Daoy (cell line): ENCODE measurements around the gene ERC2. TPM values are rescaled to one million over a fixed set of nuclear protein-coding genes. Genes with fewer than 3 reads are reported as not detected.

ENCODE experiments used
- DNase-seq: peaks from one replicate; pipeline ENCODE4 v3.0.0-alpha.2; 2015; ENCODE audit warnings: low read depth
- total RNA-seq: library from RNA; depleted of rRNA; stranded (reverse); fragments of >200 nt; shearing (Covaris generic); gene quantifications from 2 replicates; pipeline ENCODE4 v1.2.3, GENCODE V29; 2014

The ERC2 gene
- total RNA-seq, 1 experiment from 2014 or later = 1.7 TPM

DNA sequence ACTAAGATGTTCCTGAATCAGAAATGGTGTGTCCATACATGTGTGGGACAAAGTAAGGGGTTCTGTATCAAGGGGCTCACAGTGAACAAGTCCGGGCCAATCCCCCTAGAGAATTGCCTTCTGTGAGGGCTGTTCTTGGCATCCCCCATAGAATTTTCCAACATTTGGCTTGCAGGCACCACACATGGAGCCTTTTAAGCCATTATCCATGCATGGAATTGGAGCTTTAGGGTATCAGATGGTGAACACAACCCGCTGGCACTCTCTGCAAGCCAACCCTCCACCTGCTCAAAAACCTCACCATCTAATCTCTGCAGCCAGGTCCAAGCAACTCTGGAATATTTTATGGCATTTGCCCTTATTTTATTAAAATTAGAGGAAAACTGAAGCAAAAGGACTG is 278.7 kb downstream of the ERC2 start:
- no peak for DNase-seq

DNA sequence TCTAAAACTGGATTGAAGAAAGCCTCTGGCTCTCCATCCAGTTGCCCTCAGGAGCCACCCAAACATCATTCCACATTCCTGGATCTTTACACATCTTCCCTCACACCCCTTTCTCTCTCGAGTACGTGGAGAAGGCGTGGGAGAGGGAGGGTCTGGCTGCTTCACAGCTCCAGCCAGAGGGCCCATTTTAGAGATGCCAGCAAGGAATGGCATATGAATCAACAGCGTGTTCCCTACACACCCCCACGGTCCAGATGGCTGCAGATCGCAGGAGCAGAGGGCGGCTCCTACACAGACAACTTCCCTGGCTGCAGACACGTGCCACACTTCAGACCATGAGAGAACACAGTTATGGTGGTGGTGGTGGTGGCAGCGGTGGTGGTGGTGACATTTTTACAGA is 280.1 kb downstream of the ERC2 start:
- DNase-seq = no peak

DNA sequence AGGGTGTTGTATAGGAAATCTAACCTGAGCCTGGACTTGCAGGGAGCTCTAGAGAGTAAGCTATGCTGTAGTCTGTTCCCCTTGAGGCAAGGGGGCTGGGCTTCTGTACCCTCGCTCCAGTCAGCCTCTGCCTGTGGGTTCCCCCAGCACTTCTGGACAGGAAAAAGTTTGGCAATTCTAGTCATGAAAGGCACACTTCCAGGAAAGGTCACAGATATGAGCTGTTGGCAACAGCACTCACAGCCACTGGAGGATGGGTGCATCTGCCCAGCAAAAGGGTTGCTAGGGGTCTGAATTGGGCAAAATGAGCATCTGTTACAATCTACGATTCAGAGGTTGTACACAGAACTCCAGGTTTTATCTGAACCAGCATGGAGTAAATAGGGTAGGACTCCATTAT is 281.2 kb downstream of the ERC2 start:
- no peak for DNase-seq

DNA sequence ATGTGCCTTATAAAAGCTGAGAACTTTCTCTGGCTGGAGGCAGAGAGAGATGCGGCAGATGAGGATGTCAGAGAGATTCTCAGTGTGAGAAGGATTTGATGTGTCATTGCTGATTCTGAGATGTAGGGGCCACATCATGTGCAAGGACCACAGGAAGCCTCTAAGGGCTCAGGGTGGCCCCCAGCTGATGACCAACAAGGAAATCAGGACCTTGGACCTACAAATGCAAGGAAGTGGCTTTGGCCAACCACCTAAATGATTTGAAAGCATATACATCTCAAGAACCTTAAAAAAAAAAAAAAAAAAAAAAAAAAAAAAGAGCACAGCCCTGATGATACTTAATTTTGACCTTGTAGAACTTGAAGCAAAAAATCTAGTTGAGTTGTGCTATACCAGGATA is 282.4 kb downstream of the ERC2 start:
- DNase-seq = no peak

DNA sequence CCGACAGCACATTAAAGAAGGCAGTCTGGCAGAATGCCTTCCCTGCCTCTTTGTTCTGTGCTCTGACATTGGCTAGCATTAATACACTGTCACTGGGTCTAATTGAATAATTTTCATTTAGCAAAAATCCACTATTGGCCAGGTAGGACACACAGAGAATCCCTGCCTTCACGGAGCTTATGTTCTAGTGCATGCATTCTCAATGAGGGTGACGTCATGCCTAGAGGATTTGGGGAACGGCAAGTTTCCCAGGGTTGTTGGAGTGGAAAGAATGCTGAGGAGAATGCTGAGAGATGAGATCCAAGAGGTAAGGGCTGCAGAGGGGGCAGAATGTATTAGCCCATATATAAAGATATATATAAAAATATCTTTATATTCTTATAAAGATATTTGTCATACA is 284.7 kb downstream of the ERC2 start:
- DNase-seq = no peak

DNA sequence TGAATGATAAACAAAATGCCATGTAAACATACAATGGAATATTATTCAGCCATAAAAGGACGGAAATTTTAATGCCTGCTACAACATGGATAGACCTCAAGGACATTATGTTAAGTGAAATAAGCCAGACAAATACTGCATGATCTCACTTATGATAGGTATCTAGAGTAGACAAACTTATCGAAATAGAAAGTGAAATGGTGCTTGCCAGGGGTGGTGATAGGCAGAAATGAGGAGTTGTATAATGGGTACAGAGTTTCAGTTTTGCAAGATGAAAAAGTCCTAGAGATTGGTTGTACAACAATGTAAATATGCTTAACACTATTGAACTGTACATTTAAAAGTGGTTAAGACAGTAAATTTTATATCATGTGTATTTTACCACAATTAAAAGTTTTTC is 287.8 kb downstream of the ERC2 start:
- DNase-seq = no peak

DNA sequence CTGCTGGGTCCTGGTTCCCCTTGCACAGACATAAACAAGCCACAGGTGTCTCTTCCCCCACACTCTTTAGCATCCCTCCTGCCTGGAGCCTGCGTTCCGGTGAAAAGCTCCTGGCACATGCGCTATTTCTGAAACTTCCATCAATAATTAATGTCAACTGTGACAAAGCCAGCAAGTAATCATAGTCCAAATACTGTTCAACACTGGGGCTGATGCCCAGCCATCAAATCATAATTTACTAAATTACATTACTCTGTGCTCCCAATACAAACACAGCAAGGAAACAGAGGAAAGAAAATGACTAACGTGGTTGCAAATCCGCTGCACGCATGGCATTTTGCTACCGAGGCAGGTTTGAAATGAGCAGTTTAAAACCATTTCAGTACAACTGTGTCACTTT is 294.7 kb downstream of the ERC2 start:
- no peak for DNase-seq

DNA sequence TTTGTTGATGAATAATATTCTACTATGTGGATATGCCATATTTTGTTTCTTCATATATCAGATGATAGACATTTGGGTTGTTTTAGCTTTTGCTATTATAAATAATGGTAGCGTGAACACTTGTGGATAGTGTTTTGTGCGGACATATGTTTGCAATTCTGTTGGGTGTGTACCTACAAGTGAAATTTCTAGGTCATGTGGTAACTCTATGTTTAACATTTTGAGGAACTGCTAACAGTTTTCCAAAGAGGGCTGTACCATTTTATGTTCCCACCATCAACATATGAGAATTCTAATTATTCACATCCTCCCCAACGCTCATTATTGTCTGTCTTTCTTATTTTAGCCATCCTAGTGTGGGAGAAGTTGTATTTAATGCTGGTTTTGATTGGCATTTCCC is 303.8 kb downstream of the ERC2 start:
- DNase-seq = no peak

DNA sequence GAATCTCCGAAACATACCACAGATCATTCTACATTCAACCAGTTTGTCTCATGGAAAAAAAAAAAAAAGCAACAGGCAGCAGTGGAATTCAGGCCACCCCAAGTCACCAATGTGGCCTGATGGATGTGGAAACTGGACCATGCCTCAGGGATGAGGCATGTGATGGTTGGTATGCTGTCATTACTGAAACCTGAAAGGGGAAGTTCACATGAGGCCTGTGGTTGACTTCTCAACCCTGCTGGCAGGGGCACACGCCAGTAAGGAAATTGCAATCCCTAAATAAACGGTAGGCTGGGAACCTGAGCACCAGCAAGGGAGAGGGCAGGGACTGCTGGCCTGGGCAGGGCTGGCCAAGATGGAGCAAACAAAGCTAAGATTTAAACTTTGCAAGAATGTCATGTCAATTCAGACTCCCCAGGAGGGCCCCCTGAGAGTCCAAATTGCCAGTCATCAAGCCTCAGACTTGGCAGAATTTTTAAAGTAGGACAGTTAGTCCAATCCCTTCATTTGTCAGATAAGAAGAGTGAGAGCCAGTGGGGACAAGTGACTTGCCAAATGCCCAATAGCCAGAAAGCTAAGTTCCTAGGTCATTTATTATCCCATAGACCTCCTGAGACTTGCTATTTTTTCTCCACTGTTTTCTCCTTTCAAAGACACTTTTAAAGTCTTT is 310.4 kb downstream of the ERC2 start:
- DNase-seq = peak; percentile 61

DNA sequence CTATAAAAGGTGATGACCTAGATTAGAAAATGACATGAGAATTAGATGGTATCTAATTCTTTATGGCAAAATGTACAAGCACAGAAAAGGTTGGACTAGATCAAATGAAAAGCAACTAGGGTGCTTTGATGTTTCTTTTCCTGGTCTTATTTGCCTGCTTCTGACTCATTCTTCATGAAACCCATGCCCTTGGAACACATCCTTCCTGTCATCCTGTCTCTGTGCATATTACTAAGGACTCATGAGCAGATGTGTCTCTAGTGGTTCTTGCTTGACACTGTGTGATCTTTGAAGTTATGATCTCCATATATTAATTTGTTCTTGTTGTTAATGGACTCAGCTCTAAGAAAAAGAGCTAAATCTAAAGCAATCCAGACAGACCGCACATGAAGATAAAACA is 314.0 kb downstream of the ERC2 start:
- peak; percentile 4 for DNase-seq

DNA sequence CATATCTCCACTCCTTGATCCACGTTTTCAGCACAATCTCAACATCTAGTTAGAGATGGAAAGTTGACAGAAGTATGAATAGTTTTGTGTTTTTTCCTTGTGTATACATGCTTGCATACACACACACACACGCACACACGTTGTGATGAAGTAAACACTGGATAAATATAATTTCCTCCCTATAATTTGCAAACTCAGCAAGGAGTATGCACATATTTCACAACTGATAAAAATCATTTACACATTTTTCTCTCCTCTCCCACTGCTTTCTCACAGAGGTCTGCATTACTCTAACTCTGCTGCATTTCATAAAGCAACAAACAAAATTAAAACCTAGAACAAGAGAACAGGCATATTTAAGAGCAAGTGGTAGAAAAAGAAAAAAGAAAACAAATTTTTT is 320.9 kb downstream of the ERC2 start:
- DNase-seq = no peak

DNA sequence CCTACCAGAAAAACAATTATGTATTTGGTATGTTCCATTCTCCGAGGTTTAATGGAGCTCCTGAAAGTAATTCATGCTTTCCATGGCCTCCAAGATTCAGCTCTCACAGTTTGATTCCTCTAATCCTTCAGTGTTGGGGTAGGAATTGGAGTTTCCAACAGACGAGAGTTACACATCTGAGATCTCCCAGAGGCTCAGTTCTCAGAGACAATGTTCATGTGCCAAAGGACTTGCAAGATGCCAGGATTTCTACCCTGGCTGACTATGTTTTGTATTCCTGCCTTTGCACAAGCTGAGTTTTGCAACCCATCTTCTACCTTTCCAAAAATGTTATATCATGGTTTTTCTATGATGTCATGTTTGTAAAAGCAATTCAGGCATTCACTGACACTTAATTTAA is 322.9 kb downstream of the ERC2 start:
- no peak for DNase-seq

DNA sequence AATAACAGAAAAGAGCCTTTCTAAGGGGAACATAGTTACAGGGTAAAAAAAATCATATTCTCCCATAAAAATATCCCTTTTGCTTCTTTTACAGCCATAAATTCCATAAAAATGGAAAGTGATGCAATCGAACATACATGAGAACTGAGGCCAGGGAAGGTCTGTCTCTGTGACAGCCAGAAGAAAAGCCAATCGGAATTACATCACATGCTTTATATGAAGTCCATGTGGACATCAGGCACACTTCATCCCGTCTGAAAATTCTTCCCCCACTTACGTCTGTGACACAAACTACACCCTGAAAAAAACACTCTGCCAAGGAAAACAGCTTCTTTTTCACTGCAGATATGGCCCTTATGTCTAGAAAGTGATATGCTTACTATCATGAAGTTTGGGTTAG is 323.5 kb downstream of the ERC2 start:
- no peak for DNase-seq

DNA sequence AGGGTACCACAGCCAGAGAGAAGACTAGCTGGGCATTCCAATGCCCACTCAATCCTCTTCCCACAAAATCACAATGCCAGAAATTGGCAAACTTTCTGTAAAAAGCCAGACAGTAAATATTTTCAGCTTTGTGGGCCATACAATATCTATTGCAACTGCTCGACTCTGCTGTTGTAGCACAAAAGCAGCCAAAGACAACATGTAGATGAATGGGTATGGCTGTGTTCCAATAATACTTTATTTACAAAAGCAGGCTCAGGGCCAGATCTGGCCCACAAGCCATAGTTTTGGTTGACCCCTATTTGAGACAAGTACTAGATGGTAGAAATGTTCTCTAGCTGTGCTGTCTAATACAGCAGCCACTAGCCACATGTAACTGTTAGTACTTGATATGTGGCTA is 330.9 kb downstream of the ERC2 start:
- peak; percentile 59 for DNase-seq

DNA sequence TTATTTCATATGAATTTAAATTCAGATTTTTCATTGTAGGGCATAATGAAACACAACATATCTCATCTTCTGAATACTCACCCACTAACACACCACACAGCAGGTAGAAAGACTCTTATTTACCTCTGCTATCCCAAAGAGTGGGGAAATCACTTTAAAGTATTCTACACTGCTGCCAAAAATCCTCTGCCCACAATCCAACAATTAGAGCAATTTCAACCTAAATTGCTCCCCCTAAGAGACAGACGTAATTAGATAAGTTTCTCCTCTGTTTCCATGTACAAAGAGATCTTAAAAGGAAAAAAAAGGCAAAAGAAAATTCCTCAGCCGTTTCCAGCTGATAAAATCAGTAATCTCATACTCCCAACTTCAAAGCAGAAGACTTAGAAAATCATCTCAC is 331.8 kb downstream of the ERC2 start:
- no peak for DNase-seq

DNA sequence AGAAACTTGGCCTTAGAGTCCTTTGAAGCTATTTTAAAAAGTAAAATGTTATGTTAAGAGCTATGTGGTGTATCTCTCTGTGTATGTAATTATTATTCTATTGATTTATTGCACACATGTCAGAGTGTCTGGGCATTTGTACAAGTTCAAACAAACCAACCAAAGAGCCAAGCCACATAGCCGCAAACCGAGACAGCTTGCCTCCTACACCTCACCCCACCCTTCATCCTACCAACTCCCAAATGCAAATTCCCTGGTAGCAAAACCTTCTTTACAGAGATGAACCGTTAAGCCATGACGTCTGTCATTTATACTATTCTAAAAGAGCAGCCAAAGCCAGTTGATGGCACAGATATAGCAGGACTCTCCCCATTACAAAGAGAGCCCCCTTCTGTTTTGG is 332.3 kb downstream of the ERC2 start:
- peak; percentile 29 for DNase-seq

DNA sequence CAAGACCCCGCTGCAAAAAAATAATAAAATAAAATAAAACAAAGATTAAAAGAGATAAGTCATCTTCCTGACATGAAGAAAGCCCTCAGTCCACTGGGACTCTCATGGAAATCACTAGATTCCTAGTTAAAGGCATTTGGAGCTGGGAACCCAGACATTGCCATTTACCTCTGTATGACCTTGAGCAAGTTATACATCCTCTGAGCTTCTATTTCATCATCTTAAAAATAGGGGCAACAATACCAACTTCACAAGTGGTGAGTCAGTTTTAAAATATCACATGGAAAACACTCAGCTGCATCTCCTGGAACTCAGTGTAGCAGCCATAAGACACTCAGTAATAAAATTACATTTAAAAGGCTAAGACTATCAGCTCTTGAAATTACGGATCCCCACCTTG is 334.8 kb downstream of the ERC2 start:
- peak; percentile 27 for DNase-seq

DNA sequence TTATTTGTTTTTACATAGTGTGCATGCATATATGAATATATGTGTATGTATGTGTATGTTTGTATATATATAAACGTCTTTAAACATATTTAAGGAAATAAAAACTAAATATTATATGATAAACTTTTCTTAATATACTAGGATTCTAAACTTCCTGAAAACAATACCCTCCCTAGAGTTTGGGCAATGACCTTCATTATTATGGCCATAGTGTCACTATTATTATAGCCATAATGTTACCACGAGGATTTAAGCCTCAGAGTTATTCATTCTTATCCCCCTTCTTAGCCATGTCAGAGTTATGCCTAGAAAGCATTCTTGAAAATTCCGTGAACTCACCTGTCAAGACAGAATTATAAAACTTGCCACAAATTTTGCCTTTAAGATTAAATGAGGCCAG is 335.5 kb downstream of the ERC2 start:
- DNase-seq = no peak

DNA sequence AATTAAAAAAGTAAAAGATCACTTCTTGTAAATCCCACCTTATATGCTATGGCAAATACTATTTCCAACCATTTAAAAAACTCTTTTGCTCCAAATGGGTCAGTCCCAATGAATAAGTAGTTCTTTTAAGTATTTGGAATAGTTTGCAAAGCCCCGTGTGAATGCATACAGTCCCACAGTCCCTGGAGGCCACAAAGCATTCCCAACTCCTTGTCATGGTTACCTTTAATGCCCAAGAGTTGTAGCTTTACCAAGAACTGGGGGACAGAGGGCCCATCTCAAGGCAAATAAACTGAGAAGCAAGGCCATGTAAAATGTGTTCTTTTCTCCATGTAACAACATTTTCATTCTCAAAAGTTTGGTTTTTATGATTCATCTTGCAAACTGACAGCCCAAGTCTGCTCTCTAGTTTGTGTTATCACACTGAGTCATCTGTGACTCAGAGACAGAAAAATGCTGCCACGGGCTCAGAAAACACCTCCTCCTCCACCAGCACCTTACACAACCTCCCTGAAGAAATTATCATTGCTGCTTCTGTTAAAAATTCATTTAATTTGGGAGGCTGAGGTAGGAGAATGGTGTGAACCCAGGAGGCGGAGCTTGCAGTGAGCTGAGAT is 336.2 kb downstream of the ERC2 start:
- DNase-seq = peak; percentile 85

DNA sequence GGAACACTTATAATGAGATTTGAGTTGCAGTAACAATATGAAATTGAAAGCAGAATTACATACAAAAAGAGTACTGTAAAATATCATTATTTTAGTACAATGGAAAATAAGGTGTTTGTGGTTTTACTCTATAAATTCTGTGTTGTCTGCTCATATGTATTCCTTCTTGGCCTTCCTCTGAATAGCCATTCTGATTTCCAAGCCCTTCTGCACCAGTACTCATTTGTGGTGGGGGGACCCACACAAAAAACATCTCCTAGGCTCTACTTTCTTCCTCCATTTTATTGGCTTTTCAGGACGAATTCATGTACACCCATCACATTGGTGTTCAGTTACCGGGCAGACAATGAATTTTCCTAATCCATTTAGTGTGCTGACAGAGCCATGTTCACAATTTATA is 338.2 kb downstream of the ERC2 start:
- DNase-seq = no peak

DNA sequence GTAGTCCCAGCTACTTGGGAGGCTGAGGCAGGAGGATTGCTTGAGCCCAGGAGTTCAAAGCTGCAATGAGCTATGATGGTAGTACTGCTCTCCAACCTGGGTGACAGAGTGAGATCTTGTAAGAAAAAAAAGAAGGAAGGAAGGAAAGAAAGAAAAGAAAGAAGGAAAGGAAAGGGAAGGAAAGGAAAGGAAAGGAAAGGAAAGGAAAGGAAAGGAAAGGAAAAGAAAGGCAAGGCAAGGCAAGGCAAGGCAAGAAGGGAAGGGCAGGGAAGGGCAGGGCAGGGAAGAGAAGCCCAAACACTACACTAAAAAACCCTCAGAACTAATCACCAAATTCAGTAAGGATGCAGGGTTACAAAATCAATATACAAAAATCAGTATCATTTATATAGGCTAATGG is 341.6 kb downstream of the ERC2 start:
- no peak for DNase-seq

DNA sequence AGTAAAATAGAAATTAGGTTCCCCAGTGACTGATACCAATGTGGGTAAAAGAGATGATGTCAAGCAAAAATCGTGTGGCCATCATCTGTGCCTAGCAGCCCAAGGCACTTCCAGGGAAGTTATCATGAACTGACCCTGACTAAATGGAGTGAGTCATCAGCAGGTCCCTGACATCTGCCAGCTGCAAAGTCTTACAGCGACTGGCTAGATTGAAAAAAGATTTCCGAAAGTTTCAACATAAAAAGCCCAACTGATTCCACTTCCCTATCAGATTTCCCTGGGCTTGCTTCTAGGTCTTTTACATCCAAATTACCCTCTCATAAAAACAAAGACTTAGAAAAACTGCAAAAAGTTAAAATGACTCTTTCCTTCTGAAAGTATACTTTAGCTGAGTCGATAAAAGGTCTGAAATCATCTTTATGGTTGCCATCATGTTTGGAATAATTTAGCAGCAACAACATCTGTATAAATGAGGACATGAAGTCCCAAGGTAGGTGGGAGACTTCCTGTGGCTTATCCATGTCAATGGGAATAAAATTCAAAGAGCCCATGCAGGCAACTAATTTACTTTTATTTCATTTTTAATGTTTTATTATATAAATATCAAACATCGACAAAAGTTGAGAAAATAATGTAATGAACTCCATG is 342.8 kb downstream of the ERC2 start:
- peak; percentile 80 for DNase-seq

DNA sequence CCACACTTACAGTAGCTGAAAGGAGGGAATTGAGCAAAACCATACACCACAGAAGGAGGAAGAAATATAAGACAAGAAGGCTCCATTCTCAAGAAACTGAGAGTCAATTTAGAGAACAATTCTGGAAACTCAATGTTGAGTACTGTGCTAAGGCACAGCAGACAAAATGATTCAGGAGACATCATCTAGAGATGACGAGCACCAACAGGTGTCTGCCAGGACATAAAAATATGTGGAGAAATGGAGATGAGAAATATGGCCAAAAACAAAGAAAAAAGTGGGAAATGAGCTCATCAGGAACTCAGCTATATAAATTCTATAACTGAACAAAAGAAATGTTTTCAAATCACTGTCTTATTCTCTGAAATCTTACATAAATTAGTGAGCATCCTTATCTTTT is 343.7 kb downstream of the ERC2 start:
- DNase-seq = no peak

DNA sequence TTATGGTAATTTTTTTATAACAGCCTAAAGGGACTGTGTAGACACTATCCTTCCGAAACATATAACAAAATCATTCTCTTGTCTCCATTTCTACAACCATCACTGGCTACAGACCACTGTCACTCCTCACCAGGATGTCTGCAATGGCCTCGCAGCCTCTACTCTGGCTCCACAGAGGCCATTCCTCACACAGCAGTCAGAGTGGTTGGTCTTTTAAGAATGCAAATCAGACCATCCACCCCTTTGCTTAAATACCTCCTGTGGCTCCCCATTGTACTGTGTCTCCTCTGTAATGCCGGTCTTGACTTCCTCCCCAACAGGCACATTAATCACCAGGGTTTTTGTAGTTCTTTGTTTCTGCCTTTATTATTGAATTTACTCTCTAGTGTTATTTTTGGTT is 344.8 kb downstream of the ERC2 start:
- DNase-seq = no peak
